ENCODE measurements around the gene RAMP1. TPM values are rescaled to one million over a fixed set of nuclear protein-coding genes. Genes with fewer than 3 reads are reported as not detected.

The RAMP1 gene
- total RNA-seq, 2 donors from 2014 or later: 239 to 275 TPM

GRCh38 chr2:237904831-237905599, 45.6 kb downstream of the RAMP1 start:
- no peak for TF ChIP-seq CTCF (IDR thresholded peaks at IDR 0.05)
- Histone ChIP-seq H3K4me3 (no peak overlapping the region), H3K27me3 (no peaks in the 10 kb centered on the region), H3K27ac (peak overlapping the region; percentile 90 to 98), H3K9me3 (peaks cover 4 to 13% of the 10 kb centered on the region in 2 donors), H3K36me3 (no peaks in the 10 kb centered on the region), H3K4me1 (peaks cover 0 to 18% of the 10 kb centered on the region in 2 donors)
- DNase-seq (ENCODE audit: low spot score): peak; percentile 81

GRCh38 chr2:237907144-237907543, 47.7 kb downstream of the RAMP1 start:
- DNase-seq (ENCODE audit: low spot score): no peak
- Histone ChIP-seq H3K36me3 (no peaks in the 10 kb centered on the region), H3K27ac (peak overlapping the region; percentile 11 to 98), H3K27me3 (no peaks in the 10 kb centered on the region), H3K9me3 (peaks cover 4 to 13% of the 10 kb centered on the region in 2 donors), H3K4me1 (peaks cover 0 to 19% of the 10 kb centered on the region in 2 donors), H3K4me3 (no peak overlapping the region)
- TF ChIP-seq CTCF (IDR thresholded peaks at IDR 0.05): no peak

- Histone ChIP-seq H3K9me3 (peaks cover 4 to 13% of the 10 kb centered on the region in 2 donors), H3K27me3 (no peaks in the 10 kb centered on the region), H3K4me1 (peaks cover 0 to 22% of the 10 kb centered on the region in 2 donors), H3K4me3 (no peak overlapping the region), H3K36me3 (no peaks in the 10 kb centered on the region), H3K27ac (peak overlapping the region; percentile 68 to 98)
- no peak for TF ChIP-seq CTCF (IDR thresholded peaks at IDR 0.05)
- DNase-seq (ENCODE audit: low spot score): no peak
These were observed 49.8 kb downstream of the RAMP1 start for GRCh38 chr2:237909075-237909695.

- no peaks in the 10 kb centered on the region for H3K27me3 ChIP-seq
- H3K9me3 ChIP-seq: peaks cover 4 to 13% of the 10 kb centered on the region in 2 donors
- peaks cover 0 to 15% of the 10 kb centered on the region in 2 donors for H3K4me1 ChIP-seq
- H3K36me3 ChIP-seq: no peaks in the 10 kb centered on the region
- TF ChIP-seq CTCF (IDR thresholded peaks at IDR 0.05): no peak
- DNase-seq (ENCODE audit: low spot score): no peak
- no peak overlapping the region for H3K4me3 ChIP-seq
- peak overlapping the region; percentile 68 to 98 for H3K27ac ChIP-seq
These were observed 50.5 kb downstream of the RAMP1 start for GRCh38 chr2:237909801-237910475.

GRCh38 chr2:237910576-237911362, 51.3 kb downstream of the RAMP1 start:
- no peak for DNase-seq (ENCODE audit: low spot score)
- no peaks in the 10 kb centered on the region for H3K27me3 ChIP-seq
- H3K9me3 ChIP-seq: peaks cover 4 to 13% of the 10 kb centered on the region in 2 donors
- H3K4me1 ChIP-seq: peaks cover 0 to 9% of the 10 kb centered on the region in 2 donors
- H3K36me3 ChIP-seq: no peaks in the 10 kb centered on the region
- TF ChIP-seq CTCF (IDR thresholded peaks at IDR 0.05): no peak
- H3K4me3 ChIP-seq: no peak overlapping the region
- peak overlapping the region in 1 of 2 donors; percentile 64 for H3K27ac ChIP-seq

All from right atrium auricular region (tissue), 2 donors.